IMR-90 (cell line): ENCODE measurements around the gene DHDDS.

Source experiments
- POLR2A ChIP-seq: IDR thresholded peaks from 2 replicates; pipeline ENCODE4 v1.6.1; 2012; ENCODE audit warnings: mild to moderate bottlenecking, low read depth, low read length
- SMC3 ChIP-seq: fragments of 150-350 bp; IDR thresholded peaks from 2 replicates; pipeline ENCODE4 v1.6.1; 2016; ENCODE audit warnings: low read depth, mild to moderate bottlenecking, antibody characterized with exemption, low read length, moderate library complexity
- TF ChIP-seq, protein P1 (sequence below): conservative IDR thresholded peaks from 2 replicates; pipeline ENCODE4 v1.5.1; 2012; ENCODE audit warnings: mild to moderate bottlenecking, low read depth, low read length, improper control_type of control experiment

DNA sequence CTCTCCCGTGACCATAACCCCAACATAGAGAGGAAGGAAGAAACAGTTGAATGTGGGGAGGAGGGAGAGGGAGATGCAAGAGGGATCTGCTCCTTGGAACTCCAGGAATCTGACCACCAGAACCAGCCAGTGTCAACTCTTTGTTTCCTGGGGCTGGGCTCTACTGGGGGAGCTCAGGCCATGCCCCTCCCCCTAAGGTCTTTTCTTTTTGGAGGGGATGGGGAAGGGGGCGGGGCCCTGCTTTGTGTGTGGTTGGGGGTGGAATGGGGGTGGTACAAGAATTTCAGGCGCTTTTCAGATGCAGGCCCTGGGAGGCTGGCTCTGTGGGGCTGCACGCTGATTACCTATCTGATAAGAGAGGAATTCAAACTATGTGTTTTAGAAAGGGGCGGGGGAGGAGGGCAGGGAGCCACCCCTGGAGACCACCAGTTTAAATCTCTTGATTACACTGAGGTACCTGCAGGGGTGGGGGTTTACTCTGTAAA is 13.2 kb upstream of the DHDDS start:
- TF ChIP-seq, protein P1, sequence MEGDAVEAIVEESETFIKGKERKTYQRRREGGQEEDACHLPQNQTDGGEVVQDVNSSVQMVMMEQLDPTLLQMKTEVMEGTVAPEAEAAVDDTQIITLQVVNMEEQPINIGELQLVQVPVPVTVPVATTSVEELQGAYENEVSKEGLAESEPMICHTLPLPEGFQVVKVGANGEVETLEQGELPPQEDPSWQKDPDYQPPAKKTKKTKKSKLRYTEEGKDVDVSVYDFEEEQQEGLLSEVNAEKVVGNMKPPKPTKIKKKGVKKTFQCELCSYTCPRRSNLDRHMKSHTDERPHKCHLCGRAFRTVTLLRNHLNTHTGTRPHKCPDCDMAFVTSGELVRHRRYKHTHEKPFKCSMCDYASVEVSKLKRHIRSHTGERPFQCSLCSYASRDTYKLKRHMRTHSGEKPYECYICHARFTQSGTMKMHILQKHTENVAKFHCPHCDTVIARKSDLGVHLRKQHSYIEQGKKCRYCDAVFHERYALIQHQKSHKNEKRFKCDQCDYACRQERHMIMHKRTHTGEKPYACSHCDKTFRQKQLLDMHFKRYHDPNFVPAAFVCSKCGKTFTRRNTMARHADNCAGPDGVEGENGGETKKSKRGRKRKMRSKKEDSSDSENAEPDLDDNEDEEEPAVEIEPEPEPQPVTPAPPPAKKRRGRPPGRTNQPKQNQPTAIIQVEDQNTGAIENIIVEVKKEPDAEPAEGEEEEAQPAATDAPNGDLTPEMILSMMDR, result no peak
- TF ChIP-seq POLR2A, result no peak
- no peak for TF ChIP-seq SMC3
